Hepatocyte (in vitro differentiated cells): Measurements from ENCODE around the gene HSCB.

ENCODE experiments used
- EZH2 ChIP-seq: fragments of 200-600 bp; sonication (generic); IDR thresholded peaks from 2 replicates; pipeline ENCODE4 v1.6.1; 2016; ENCODE audit warnings: antibody characterized with exemption, mild to moderate bottlenecking, borderline replicate concordance
- EZH2phosphoT487 ChIP-seq: fragments of 200-600 bp; sonication (generic); IDR thresholded peaks from one replicate; pipeline ENCODE4 v1.6.1; 2018; ENCODE audit warnings: antibody characterized with exemption, mild to moderate bottlenecking, low read depth, moderate library complexity; ENCODE audit not compliant: unreplicated experiment, severe bottlenecking
- TF ChIP-seq, protein P1 (sequence below): fragments of 200-600 bp; sonication (generic); IDR thresholded peaks from 2 replicates; pipeline ENCODE4 v1.5.1; 2016; ENCODE audit warnings: antibody characterized with exemption, mild to moderate bottlenecking; ENCODE audit not compliant: poor library complexity

DNA sequence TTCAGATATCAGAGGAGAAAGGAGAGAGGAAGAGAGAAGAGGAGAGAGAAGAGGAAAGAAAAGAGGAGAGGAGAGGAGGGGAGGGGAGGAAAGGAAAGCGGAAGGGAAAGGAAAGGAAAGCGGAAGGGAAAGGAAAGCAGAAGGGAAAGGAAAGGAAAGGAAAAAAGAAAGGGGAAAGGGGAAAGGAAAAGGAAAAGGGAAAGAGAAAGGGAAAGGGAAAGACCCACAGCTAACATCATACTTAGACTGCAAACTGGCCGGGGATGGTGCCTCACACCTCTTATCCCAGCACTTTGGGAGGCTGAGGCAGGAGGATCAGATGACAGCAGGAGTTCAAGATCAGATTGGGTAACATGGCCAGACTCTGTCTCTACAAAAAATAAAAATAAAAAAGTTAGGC lies 11.7 kb upstream of the HSCB start:
- TF ChIP-seq EZH2phosphoT487 (no peak), EZH2 (no peak)
- TF ChIP-seq, protein P1, sequence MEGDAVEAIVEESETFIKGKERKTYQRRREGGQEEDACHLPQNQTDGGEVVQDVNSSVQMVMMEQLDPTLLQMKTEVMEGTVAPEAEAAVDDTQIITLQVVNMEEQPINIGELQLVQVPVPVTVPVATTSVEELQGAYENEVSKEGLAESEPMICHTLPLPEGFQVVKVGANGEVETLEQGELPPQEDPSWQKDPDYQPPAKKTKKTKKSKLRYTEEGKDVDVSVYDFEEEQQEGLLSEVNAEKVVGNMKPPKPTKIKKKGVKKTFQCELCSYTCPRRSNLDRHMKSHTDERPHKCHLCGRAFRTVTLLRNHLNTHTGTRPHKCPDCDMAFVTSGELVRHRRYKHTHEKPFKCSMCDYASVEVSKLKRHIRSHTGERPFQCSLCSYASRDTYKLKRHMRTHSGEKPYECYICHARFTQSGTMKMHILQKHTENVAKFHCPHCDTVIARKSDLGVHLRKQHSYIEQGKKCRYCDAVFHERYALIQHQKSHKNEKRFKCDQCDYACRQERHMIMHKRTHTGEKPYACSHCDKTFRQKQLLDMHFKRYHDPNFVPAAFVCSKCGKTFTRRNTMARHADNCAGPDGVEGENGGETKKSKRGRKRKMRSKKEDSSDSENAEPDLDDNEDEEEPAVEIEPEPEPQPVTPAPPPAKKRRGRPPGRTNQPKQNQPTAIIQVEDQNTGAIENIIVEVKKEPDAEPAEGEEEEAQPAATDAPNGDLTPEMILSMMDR, result no peak
